Neural cell (in vitro differentiated cells): Measurements from ENCODE around the gene PDE8A. TPM values are rescaled to one million over a fixed set of nuclear protein-coding genes. Genes with fewer than 3 reads are reported as not detected.

Source experiments
- H2AFZ ChIP-seq: fragments of 200-600, 300-800 bp; sonication (generic), shearing (Covaris generic); 2 replicates; pipeline ENCODE4 v1.6.0; 2014; ENCODE audit warnings: low read depth, mild to moderate bottlenecking, antibody characterized with exemption, low read length, moderate library complexity
- H3F3A ChIP-seq: fragments of 200-600 bp; shearing (Covaris generic); 2 replicates; pipeline ENCODE4 v1.6.1; 2016; ENCODE audit warnings: mild to moderate bottlenecking, moderate library complexity, mixed read lengths, antibody characterized with exemption, low read length; ENCODE audit not compliant: insufficient read depth, poor library complexity, severe bottlenecking
- H3K27ac ChIP-seq: fragments of 200-600, 300-800 bp; sonication (generic), shearing (Covaris generic); 2 replicates; pipeline ENCODE4 v1.5.1; 2014; ENCODE audit warnings: mild to moderate bottlenecking, low read length, moderate library complexity
- H3K27me3 ChIP-seq: fragments of 300-800, 200-600 bp; sonication (generic), shearing (Covaris generic); 2 replicates; pipeline ENCODE4 v1.6.0; 2014; ENCODE audit warnings: mild to moderate bottlenecking, low read depth, low read length, moderate library complexity; ENCODE audit not compliant: insufficient read depth
- H3K36me3 ChIP-seq: fragments of 300-800, 200-600 bp; sonication (generic), shearing (Covaris generic); 2 replicates; pipeline ENCODE4 v1.5.1; 2014; ENCODE audit warnings: mild to moderate bottlenecking, antibody characterized with exemption, low read length, moderate library complexity; ENCODE audit not compliant: insufficient read depth
- H3K4me2 ChIP-seq: fragments of 300-800, 200-600 bp; sonication (generic), shearing (Covaris generic); 2 replicates; pipeline ENCODE4 v1.6.0; 2014; ENCODE audit warnings: mild to moderate bottlenecking, low read length
- H3K4me3 ChIP-seq: fragments of 300-800, 200-600 bp; sonication (generic), shearing (Covaris generic); 2 replicates; pipeline ENCODE4 v1.5.1; 2014; ENCODE audit warnings: mild to moderate bottlenecking, low read length, moderate library complexity
- H3K79me2 ChIP-seq: fragments of 200-600 bp; shearing (Covaris generic); replicated peaks from 2 replicates; pipeline ENCODE4 v1.6.0; 2014; ENCODE audit warnings: mild to moderate bottlenecking, low read length, moderate library complexity; ENCODE audit not compliant: insufficient read depth
- H3K9ac ChIP-seq: fragments of 300-800, 200-600 bp; sonication (generic), shearing (Covaris generic); 2 replicates; pipeline ENCODE4 v1.6.1; 2016; ENCODE audit warnings: mild to moderate bottlenecking, low read length, mixed read lengths
- H3K9me2 ChIP-seq: fragments of 200-600 bp; shearing (Covaris generic); 2 replicates; pipeline ENCODE4 v1.6.1; 2016; ENCODE audit warnings: mild to moderate bottlenecking, low read length, mixed read lengths; ENCODE audit not compliant: insufficient read depth
- H3K9me3 ChIP-seq: fragments of 200-600, 300-800 bp; sonication (generic), shearing (Covaris generic); 2 replicates; pipeline ENCODE4 v1.6.1; 2016; ENCODE audit warnings: mild to moderate bottlenecking, mixed run types, low read length, moderate library complexity, mixed read lengths
- H4K20me1 ChIP-seq: fragments of 200-600 bp; shearing (Covaris generic); 2 replicates; pipeline ENCODE4 v1.6.1; 2016; ENCODE audit warnings: mild to moderate bottlenecking, mixed run types; ENCODE audit not compliant: insufficient read depth
- CTCF ChIP-seq: fragments of 450-650 bp; IDR thresholded peaks from 2 replicates; pipeline ENCODE4 v1.5.1; 2014; ENCODE audit warnings: antibody characterized with exemption, mild to moderate bottlenecking, moderate library complexity; ENCODE audit not compliant: poor library complexity, severe bottlenecking
- EP300 ChIP-seq: fragments of 450-650 bp; conservative IDR thresholded peaks from 2 replicates; pipeline ENCODE4 v1.6.1; 2014; ENCODE audit warnings: antibody characterized with exemption, mild to moderate bottlenecking, moderate library complexity; ENCODE audit not compliant: poor library complexity, severe bottlenecking
- EZH2 ChIP-seq: fragments of 200-600, 300-800 bp; shearing (Covaris generic), sonication (generic); IDR thresholded peaks from 2 replicates; pipeline ENCODE4 v1.6.1; 2014; ENCODE audit warnings: antibody characterized with exemption, low read length, borderline replicate concordance, mild to moderate bottlenecking; ENCODE audit not compliant: insufficient read depth, poor library complexity, severe bottlenecking
- MXI1 ChIP-seq: fragments of 450-650 bp; conservative IDR thresholded peaks from 2 replicates; pipeline ENCODE4 v1.6.1; 2014; ENCODE audit warnings: antibody characterized with exemption, mild to moderate bottlenecking; ENCODE audit not compliant: poor library complexity, severe bottlenecking
- POLR2AphosphoS5 ChIP-seq: IDR thresholded peaks from 2 replicates; pipeline ENCODE4 v1.6.1; 2012
- RAD21 ChIP-seq: fragments of 450-650 bp; conservative IDR thresholded peaks from 2 replicates; pipeline ENCODE4 v1.6.1; 2014; ENCODE audit warnings: antibody characterized with exemption, mild to moderate bottlenecking, moderate library complexity
- SMC3 ChIP-seq: fragments of 450-650 bp; conservative IDR thresholded peaks from 2 replicates; pipeline ENCODE4 v1.6.1; 2014; ENCODE audit warnings: antibody characterized with exemption, mild to moderate bottlenecking, moderate library complexity; ENCODE audit not compliant: poor library complexity
- TAF1 ChIP-seq: IDR thresholded peaks from 2 replicates; pipeline ENCODE4 v1.6.1; 2012; ENCODE audit warnings: low read depth
- polyA plus RNA-seq: library from polyadenylated mRNA; depleted of rRNA; stranded (reverse); fragments of >200 nt; gene quantifications from 2 replicates; pipeline ENCODE4 v1.2.3, GENCODE V29; 2014
- TF ChIP-seq, protein P1 (sequence below): IDR thresholded peaks from 2 replicates; pipeline ENCODE4 v1.6.1; 2012; ENCODE audit warnings: borderline replicate concordance

The PDE8A gene
- polyA plus RNA-seq, 1 donor from 2014 or later, result 13.2 TPM

- Histone ChIP-seq H3K9me3 (no peaks in the 10 kb centered on the region), H3K4me2 (no peak overlapping the region), H4K20me1 (no peaks in the 10 kb centered on the region), H3K27ac (no peak overlapping the region), H3K27me3 (no peaks in the 10 kb centered on the region), H3K4me3 (no peak overlapping the region), H3K9me2 (no peaks in the 10 kb centered on the region), H2AFZ (no peak overlapping the region), H3K79me2 (no peaks in the 10 kb centered on the region), H3K9ac (no peak overlapping the region), H3F3A (no peaks in the 10 kb centered on the region), H3K36me3 (no peaks in the 10 kb centered on the region)
- TF ChIP-seq EZH2 (no peak), SMC3 (no peak), EP300 (no peak), RAD21 (no peak), CTCF (no peak), POLR2AphosphoS5 (no peak), MXI1 (no peak), TAF1 (no peak)
- TF ChIP-seq, protein P1, sequence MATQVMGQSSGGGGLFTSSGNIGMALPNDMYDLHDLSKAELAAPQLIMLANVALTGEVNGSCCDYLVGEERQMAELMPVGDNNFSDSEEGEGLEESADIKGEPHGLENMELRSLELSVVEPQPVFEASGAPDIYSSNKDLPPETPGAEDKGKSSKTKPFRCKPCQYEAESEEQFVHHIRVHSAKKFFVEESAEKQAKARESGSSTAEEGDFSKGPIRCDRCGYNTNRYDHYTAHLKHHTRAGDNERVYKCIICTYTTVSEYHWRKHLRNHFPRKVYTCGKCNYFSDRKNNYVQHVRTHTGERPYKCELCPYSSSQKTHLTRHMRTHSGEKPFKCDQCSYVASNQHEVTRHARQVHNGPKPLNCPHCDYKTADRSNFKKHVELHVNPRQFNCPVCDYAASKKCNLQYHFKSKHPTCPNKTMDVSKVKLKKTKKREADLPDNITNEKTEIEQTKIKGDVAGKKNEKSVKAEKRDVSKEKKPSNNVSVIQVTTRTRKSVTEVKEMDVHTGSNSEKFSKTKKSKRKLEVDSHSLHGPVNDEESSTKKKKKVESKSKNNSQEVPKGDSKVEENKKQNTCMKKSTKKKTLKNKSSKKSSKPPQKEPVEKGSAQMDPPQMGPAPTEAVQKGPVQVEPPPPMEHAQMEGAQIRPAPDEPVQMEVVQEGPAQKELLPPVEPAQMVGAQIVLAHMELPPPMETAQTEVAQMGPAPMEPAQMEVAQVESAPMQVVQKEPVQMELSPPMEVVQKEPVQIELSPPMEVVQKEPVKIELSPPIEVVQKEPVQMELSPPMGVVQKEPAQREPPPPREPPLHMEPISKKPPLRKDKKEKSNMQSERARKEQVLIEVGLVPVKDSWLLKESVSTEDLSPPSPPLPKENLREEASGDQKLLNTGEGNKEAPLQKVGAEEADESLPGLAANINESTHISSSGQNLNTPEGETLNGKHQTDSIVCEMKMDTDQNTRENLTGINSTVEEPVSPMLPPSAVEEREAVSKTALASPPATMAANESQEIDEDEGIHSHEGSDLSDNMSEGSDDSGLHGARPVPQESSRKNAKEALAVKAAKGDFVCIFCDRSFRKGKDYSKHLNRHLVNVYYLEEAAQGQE, result no peak
These were observed 13.4 kb upstream of the PDE8A start for GRCh38 chr15:84968301-84968700.

- no peaks in the 10 kb centered on the region for H3K79me2 ChIP-seq
- H3K9me3 ChIP-seq, result no peaks in the 10 kb centered on the region
- H3K4me3 ChIP-seq, result no peak overlapping the region
- no peak overlapping the region for H3K27ac ChIP-seq
- no peak overlapping the region for H2AFZ ChIP-seq
- TF ChIP-seq, protein P1, result no peak
- no peaks in the 10 kb centered on the region for H3K9me2 ChIP-seq
- no peak overlapping the region for H3K9ac ChIP-seq
- H4K20me1 ChIP-seq, result no peaks in the 10 kb centered on the region
- no peaks in the 10 kb centered on the region for H3F3A ChIP-seq
- no peaks in the 10 kb centered on the region for H3K27me3 ChIP-seq
- H3K4me2 ChIP-seq, result no peak overlapping the region
- no peaks in the 10 kb centered on the region for H3K36me3 ChIP-seq
These were observed 12.4 kb upstream of the PDE8A start for GRCh38 chr15:84969257-84969656.
